Sigmoid colon (tissue), 4 donors: ENCODE results near the gene PAX5.

Experiments
- CTCF ChIP-seq, 4 experiments: fragments of 450-650 bp in 3 of 4; fragments of 200-600 bp in 1 of 4; IDR thresholded peaks; one replicate each; pipeline ENCODE4 v1.5.1; 2016 to 2019; ENCODE audit warnings: antibody characterized with exemption in 4 of 4, mild to moderate bottlenecking in 3 of 4, moderate library complexity in 2 of 4
- POLR2AphosphoS5 ChIP-seq, 4 donors: sonication (generic); formaldehyde crosslinking; IDR thresholded peaks; one replicate each; pipeline ENCODE4 v1.6.1; 2017; ENCODE audit warnings: antibody characterized with exemption in 4 of 4

GRCh38 chr9:36903541-36904435 lies 130.3 kb downstream of the PAX5 start:
- TF ChIP-seq CTCF (IDR thresholded peaks at IDR 0.05) (no peak), POLR2AphosphoS5 (IDR thresholded peaks at IDR 0.05) (no peak)
